ENCODE measurements around the gene EIF5A. TPM values are rescaled to one million over a fixed set of nuclear protein-coding genes. Genes with fewer than 3 reads are reported as not detected.

EIF5A gene
- total and polyA plus RNA-seq, 9 of the 15 experiments (the other 6 are each of a cell fraction or from before 2014, with no cell fraction given): 22.9 to 1,163 (median 772) TPM

DNA sequence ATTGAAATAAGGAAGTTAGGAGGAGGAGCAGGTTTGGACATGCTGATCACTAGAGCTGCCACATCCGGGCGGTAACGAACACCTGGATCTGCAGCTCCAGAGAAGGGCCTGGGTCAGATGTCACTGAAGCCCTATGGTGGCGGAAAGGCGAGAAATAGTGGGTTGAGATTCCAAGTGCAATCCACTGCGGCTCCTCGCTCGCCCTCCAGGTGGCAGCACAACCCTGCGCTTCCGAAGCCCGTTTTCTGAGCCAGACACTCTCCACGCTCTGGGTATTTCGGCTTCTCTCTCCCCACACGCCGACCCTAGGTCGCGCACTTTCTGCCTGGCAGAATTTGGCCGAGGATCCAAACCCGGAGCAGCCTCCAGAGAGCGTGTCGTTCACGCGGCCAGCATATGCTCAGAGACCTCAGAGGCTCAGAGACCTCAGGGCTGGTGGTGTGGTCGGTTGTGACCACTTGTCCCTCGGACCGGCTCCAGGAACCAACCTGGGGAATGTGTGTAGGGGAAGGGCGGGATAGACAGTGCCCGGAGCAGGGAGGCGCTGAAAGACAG lies 26.8 kb upstream of the EIF5A start (continued):
- TF ChIP-seq, protein P1, sequence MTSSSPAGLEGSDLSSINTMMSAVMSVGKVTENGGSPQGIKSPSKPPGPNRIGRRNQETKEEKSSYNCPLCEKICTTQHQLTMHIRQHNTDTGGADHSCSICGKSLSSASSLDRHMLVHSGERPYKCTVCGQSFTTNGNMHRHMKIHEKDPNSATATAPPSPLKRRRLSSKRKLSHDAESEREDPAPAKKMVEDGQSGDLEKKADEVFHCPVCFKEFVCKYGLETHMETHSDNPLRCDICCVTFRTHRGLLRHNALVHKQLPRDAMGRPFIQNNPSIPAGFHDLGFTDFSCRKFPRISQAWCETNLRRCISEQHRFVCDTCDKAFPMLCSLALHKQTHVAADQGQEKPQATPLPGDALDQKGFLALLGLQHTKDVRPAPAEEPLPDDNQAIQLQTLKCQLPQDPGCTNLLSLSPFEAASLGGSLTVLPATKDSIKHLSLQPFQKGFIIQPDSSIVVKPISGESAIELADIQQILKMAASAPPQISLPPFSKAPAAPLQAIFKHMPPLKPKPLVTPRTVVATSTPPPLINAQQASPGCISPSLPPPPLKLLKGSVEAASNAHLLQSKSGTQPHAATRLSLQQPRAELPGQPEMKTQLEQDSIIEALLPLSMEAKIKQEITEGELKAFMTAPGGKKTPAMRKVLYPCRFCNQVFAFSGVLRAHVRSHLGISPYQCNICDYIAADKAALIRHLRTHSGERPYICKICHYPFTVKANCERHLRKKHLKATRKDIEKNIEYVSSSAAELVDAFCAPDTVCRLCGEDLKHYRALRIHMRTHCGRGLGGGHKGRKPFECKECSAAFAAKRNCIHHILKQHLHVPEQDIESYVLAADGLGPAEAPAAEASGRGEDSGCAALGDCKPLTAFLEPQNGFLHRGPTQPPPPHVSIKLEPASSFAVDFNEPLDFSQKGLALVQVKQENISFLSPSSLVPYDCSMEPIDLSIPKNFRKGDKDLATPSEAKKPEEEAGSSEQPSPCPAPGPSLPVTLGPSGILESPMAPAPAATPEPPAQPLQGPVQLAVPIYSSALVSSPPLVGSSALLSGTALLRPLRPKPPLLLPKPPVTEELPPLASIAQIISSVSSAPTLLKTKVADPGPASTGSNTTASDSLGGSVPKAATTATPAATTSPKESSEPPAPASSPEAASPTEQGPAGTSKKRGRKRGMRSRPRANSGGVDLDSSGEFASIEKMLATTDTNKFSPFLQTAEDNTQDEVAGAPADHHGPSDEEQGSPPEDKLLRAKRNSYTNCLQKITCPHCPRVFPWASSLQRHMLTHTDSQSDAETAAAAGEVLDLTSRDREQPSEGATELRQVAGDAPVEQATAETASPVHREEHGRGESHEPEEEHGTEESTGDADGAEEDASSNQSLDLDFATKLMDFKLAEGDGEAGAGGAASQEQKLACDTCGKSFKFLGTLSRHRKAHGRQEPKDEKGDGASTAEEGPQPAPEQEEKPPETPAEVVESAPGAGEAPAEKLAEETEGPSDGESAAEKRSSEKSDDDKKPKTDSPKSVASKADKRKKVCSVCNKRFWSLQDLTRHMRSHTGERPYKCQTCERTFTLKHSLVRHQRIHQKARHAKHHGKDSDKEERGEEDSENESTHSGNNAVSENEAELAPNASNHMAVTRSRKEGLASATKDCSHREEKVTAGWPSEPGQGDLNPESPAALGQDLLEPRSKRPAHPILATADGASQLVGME (CRISPR knock-in tag; IDR thresholded peaks at IDR 0.05): no peak
- TF ChIP-seq BACH1 (tag; IDR thresholded peaks at IDR 0.05) (no peak), ZNF174 (CRISPR knock-in tag; IDR thresholded peaks at IDR 0.05) (no peak), HDAC1 (IDR thresholded peaks at IDR 0.05) (no peak; a peak in 1 of 4 replicates), POLR2H (tag; IDR thresholded peaks at IDR 0.05; ENCODE audit: low read depth) (no peak), HDAC6 (IDR thresholded peaks at IDR 0.05; ENCODE audit: low read depth, low read length) (no peak), SIN3B (IDR thresholded peaks at IDR 0.05; ENCODE audit: low read depth) (no peak), IFI16 (CRISPR knock-in tag; IDR thresholded peaks at IDR 0.05) (no peak), ZNF436 (CRISPR knock-in tag; IDR thresholded peaks at IDR 0.05) (no peak), CBX5 (IDR thresholded peaks at IDR 0.05; ENCODE audit: borderline replicate concordance, low read depth) (no peak), TAL1 (IDR thresholded peaks at IDR 0.05) (no peak), HCFC1 (IDR thresholded peaks at IDR 0.05; ENCODE audit: low read depth, low read length) (no peak), ARID3B (CRISPR knock-in tag; IDR thresholded peaks at IDR 0.05; ENCODE audit: borderline replicate concordance) (no peak), STAG1 (CRISPR knock-in tag; IDR thresholded peaks at IDR 0.05; ENCODE audit: borderline replicate concordance) (peak; percentile 72; the same call in 1 of the 2 replicates), BRD9 (IDR thresholded peaks at IDR 0.05; ENCODE audit: low read depth, partially characterized antibody) (no peak), ZNF175 (CRISPR knock-in tag; IDR thresholded peaks at IDR 0.05; ENCODE audit: low read depth) (no peak)
- TF ChIP-seq, protein P2, sequence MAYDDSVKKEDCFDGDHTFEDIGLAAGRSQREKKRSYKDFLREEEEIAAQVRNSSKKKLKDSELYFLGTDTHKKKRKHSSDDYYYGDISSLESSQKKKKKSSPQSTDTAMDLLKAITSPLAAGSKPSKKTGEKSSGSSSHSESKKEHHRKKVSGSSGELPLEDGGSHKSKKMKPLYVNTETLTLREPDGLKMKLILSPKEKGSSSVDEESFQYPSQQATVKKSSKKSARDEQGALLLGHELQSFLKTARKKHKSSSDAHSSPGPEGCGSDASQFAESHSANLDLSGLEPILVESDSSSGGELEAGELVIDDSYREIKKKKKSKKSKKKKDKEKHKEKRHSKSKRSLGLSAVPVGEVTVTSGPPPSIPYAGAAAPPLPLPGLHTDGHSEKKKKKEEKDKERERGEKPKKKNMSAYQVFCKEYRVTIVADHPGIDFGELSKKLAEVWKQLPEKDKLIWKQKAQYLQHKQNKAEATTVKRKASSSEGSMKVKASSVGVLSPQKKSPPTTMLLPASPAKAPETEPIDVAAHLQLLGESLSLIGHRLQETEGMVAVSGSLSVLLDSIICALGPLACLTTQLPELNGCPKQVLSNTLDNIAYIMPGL (CRISPR knock-in tag; IDR thresholded peaks at IDR 0.05): peak; percentile 93
- TF ChIP-seq, protein P3, sequence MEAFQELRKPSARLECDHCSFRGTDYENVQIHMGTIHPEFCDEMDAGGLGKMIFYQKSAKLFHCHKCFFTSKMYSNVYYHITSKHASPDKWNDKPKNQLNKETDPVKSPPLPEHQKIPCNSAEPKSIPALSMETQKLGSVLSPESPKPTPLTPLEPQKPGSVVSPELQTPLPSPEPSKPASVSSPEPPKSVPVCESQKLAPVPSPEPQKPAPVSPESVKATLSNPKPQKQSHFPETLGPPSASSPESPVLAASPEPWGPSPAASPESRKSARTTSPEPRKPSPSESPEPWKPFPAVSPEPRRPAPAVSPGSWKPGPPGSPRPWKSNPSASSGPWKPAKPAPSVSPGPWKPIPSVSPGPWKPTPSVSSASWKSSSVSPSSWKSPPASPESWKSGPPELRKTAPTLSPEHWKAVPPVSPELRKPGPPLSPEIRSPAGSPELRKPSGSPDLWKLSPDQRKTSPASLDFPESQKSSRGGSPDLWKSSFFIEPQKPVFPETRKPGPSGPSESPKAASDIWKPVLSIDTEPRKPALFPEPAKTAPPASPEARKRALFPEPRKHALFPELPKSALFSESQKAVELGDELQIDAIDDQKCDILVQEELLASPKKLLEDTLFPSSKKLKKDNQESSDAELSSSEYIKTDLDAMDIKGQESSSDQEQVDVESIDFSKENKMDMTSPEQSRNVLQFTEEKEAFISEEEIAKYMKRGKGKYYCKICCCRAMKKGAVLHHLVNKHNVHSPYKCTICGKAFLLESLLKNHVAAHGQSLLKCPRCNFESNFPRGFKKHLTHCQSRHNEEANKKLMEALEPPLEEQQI (IDR thresholded peaks at IDR 0.05): no peak
